Rectal smooth muscle tissue (tissue), 1 donor: ENCODE results near the gene SLC25A51.
A peak's percentile ranks its signal among the peaks of the same experiment; 100 is the strongest.
"Not testable (repeated sequence)": the region's sequence is repeated elsewhere in the genome, so short reads cannot be mapped to it uniquely, and the experiment has no call there.

Source experiments
- H3K27ac ChIP-seq: one replicate; pipeline ENCODE4 v1.7.0; 2013; ENCODE audit warnings: low read depth, low read length, inconsistent platforms
- H3K27me3 ChIP-seq: one replicate; pipeline ENCODE4 v1.7.0; 2013; ENCODE audit warnings: low read length; ENCODE audit not compliant: control insufficient read depth, insufficient read depth
- H3K36me3 ChIP-seq: one replicate; pipeline ENCODE4 v1.7.0; 2013; ENCODE audit warnings: low read length; ENCODE audit not compliant: control insufficient read depth, insufficient read depth
- H3K4me1 ChIP-seq: one replicate; pipeline ENCODE4 v1.7.0; 2013; ENCODE audit warnings: low read length; ENCODE audit not compliant: control insufficient read depth, insufficient read depth
- H3K4me3 ChIP-seq: one replicate; pipeline ENCODE4 v1.7.0; 2013; ENCODE audit warnings: low read length
- H3K9ac ChIP-seq: one replicate; pipeline ENCODE4 v1.7.0; 2013; ENCODE audit warnings: low read length

Gene SLC25A51

DNA sequence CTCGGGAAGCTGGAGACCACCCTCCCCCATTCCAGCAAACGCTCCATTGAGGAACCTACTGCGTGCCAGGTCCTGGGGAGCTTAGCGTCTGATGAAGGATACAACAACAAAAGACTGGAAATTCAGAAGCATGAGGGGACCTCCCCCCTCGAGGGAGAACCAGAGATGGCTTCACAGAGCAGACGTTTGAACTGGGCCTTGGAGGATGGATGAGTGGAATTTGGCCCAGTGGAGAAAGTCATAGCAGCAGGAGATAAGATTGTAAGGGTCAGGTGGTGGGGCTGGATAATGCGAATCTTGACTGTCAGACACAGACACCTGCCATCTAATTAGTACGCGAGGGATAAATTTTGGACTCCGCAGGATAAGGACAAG, 1.2 kb upstream of the SLC25A51 start:
- Histone ChIP-seq H3K9ac (no peak overlapping the region), H3K36me3 (no peaks in the 10 kb centered on the region), H3K27me3 (no peaks in the 10 kb centered on the region), H3K4me1 (peaks cover 13% of the 10 kb centered on the region), H3K27ac (peak overlapping the region; percentile 81), H3K4me3 (peak overlapping the region; percentile 71)

DNA sequence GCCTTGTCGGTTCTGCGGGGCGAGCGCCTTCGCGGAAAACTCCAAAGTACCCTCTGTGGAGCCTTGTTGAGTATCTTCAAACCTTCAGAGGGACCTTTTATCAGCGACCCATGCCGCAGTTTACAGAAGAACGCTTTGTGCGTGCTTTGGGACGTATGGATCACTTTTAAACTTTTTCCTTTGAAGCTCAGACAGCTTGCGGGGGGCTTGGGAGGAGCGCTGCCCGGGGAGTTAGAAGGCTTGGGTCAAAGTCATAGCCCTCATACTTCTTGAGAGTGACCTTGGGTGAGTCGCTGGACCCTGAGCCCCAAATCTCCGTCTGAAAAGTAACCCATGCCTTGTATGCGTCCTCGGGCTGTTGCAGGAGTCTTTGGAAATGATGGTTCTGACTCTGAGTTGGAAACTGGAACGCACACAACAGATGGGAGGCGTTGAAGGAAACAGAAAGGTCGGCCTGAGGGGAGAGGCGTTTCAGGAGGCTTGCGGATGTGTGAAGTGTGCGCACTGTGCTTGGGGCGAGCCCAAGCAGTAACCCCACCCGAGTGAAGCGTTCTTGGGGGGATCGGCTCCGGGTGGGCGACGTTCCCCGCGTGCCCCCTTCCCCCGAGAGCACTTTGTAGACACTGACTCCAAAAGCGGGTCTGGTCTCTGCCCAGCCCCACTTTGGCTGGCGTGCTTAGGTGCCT, 661 bp upstream of the SLC25A51 start:
- no peaks in the 10 kb centered on the region for H3K27me3 ChIP-seq
- peak overlapping the region; percentile 81 for H3K27ac ChIP-seq
- peak overlapping the region; percentile 58 for H3K9ac ChIP-seq
- H3K4me3 ChIP-seq, result peak overlapping the region; percentile 71
- no peaks in the 10 kb centered on the region for H3K36me3 ChIP-seq
- H3K4me1 ChIP-seq, result peaks cover 13% of the 10 kb centered on the region

DNA sequence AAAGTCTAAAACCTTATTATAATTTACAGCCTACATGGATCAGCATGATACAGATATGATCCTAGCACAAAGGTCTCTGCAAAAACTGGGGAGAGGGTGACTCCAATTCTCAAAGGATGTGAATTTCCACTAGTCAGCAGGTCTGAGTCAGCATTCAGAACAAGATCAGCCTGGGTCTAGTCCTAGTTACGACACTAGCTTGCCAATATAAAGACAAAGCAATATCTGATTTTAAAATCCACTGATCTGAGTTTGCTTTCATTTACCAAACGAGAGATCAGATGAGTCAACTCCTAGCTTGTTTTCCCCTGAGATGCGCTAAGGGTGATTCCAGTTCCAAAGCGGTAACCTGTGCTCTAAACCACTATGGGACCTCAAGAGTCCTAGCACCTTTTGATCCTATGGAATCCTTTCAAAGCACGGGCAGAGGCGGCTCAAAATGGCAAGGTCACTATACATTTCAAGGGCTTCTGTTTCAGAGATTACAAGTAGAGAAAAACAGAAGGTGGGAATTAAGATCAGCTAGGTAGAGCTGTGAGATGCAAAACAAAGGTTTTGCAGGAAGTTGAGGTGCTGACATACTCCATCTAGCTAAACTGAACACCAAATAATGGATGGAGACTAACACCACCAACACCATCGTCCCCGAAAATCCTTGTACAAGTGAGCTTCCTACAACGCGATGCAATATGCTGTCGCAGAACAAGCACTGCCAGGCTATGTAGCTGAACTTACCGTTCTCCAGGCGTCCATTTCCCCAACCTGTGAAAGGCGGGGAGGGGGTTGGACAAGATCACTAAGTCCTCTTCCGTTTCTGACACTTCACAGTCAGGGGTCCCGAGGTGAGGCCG, 906 bp downstream of the SLC25A51 start:
- Histone ChIP-seq H3K27ac (peak overlapping the region; percentile 81), H3K27me3 (no peaks in the 10 kb centered on the region), H3K4me1 (peaks cover 13% of the 10 kb centered on the region), H3K9ac (peak overlapping the region; percentile 76), H3K36me3 (no peaks in the 10 kb centered on the region), H3K4me3 (peak overlapping the region; percentile 71)

DNA sequence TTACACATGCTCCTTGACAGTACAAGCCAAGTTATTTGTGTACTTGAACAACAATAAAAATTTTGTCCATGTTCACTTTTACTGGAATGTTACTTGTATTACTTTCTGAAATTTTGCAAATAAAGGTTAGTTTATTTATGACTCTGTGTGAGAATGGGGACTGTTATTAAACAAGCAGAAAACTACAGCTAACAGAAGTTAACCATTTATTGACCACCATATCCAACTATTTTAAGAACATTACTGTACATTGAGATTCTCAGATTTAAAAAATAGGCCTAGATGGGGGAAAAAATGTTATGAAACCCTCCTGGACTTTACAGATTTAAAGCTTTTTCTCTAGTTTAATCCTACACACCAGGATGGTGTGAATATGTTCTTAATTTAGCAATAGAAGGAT, 1.8 kb downstream of the SLC25A51 start:
- H3K27ac ChIP-seq, result no peak overlapping the region
- no peaks in the 10 kb centered on the region for H3K27me3 ChIP-seq
- peaks cover 3% of the 10 kb centered on the region for H3K36me3 ChIP-seq
- H3K4me1 ChIP-seq, result peaks cover 13% of the 10 kb centered on the region
- no peak overlapping the region for H3K9ac ChIP-seq
- no peak overlapping the region for H3K4me3 ChIP-seq

DNA sequence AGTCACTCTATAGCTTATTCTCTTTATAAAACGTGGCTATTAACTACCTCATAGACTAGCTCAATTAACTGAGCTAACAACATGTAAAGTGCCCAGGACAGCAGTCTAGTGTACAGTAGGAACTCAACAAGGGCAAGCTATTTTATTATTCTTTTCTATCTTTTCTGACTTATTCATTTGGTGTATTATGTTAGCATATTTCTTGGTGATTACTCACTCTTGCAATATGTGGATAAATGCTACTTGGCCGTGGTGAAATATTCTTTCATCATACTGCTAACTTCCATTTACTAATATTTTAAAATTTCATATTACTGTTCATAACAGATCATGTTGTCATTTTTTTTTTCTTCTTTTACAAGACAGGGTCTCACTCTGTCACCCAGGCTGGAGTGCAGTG, 4.9 kb downstream of the SLC25A51 start:
- H3K9ac ChIP-seq, result no peak overlapping the region
- H3K27me3 ChIP-seq, result no peaks in the 10 kb centered on the region
- H3K27ac ChIP-seq, result no peak overlapping the region
- H3K36me3 ChIP-seq, result peaks cover 6% of the 10 kb centered on the region
- no peak overlapping the region for H3K4me3 ChIP-seq
- H3K4me1 ChIP-seq, result peaks cover 10% of the 10 kb centered on the region

DNA sequence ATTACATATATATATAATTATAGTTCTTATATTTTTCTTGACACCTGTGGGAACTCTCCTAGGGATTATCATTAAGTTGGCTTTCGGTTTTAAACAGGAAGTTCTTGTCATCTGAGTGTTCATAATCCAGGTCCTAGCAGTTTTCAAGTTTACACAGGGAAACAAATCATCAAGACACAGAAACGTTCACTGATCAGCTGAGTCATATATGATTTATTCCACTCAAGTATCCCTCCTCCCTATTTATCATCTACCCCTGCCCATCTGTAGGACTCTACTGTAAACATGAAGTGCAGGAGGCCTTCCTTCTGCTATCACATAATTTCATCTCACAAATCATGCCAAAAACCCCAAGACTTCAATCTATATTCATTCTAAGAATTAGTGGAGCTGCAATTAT, 6.3 kb downstream of the SLC25A51 start:
- Histone ChIP-seq H3K36me3 (peaks cover 8% of the 10 kb centered on the region), H3K27ac (no peak overlapping the region), H3K27me3 (no peaks in the 10 kb centered on the region), H3K9ac (no peak overlapping the region), H3K4me3 (no peak overlapping the region), H3K4me1 (peaks cover 3% of the 10 kb centered on the region)

DNA sequence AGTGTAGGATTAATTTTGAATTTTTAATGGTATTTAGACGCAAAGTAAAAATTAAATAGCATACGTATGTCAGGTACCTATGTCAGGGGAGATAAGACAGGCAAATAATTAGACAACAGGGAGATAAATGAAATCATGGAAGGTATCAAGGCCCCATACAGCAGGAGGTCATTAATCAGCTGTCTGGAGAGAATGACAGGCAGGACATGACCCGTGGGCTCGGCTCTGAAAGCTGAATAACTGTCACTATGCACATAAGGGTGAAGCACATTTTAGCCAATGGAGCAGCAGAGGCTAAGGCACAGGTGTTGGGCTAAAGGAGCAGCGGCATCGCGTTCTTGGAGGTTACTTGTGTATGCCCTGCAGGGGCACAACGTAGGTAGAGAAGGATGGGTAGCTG, 11.9 kb downstream of the SLC25A51 start:
- no peak overlapping the region for H3K27ac ChIP-seq
- no peaks in the 10 kb centered on the region for H3K4me1 ChIP-seq
- no peaks in the 10 kb centered on the region for H3K27me3 ChIP-seq
- H3K36me3 ChIP-seq, result peaks cover 7% of the 10 kb centered on the region
- H3K4me3 ChIP-seq, result no peak overlapping the region
- no peak overlapping the region for H3K9ac ChIP-seq

DNA sequence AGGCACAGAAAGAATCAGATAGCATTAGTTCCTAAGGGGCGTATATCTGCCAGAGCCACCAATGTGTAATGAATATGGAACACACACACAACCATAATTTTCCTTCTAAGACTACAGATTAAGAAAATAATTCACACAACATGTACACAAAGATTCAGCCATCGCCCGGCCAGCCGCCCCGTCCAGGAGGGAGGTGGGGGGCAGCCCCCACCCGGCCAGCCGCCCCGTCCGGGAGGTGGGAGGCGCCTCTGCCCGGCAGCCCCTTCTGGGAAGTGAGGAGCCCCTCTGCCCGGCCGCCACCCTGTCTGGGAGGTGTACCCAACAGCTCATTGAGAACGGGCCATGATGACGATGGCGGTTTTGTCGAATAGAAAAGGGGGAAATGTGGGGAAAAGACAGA, 12.9 kb downstream of the SLC25A51 start:
- not testable (repeated sequence) for H3K9ac ChIP-seq, H3K27ac ChIP-seq, H3K36me3 ChIP-seq, H3K27me3 ChIP-seq, H3K4me3 ChIP-seq, H3K4me1 ChIP-seq

DNA sequence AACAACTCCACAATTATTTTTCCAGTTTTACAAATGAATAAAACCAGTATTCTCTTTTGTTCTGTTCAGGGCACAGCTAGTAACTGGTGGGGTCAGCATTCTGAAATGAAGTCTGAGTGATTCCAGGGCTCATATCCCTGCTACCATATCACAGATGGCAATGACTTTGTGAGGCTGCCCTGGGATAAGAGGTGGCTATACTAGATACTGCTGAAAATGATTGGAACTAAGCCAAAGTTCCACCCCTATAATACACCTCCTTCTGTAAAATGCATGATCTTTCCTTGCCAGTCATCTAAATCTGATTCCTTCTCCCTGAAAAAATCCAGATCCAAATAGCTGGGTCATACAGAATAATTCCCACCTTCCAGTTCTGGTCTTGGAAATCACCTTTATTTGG, 14.4 kb downstream of the SLC25A51 start:
- Histone ChIP-seq H3K27ac (no peak overlapping the region), H3K36me3 (peaks cover 11% of the 10 kb centered on the region), H3K9ac (no peak overlapping the region), H3K4me3 (no peak overlapping the region), H3K4me1 (no peaks in the 10 kb centered on the region), H3K27me3 (no peaks in the 10 kb centered on the region)

DNA sequence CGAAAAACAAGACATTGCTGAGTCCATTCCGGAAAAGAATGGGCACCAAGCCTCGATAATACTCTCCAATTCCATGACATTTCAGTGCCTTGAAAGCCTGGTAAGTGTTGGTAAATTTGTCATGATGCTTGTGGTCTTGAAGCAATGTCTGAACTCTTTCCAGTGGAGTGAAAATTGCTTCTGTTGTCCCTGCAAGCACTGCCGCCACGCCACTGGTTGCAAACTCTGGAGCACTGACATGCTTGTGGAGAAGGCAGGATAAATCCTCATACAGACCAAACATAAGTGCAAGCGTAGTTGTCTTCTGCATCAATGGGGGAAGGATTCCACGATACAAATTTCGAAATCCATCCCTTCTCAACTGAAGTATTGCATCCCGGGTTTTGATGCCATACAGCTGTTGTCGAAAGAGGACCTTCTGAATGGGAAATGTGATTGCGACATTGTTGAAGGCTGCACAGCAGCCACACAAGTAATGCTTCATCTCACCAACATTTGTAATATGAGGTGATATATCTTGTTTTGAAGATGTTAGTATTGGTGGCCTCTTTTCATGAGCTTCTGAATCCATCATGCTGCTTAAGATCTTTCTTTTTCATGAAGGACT, 15.8 kb downstream of the SLC25A51 start:
- not testable (repeated sequence) for H3K36me3 ChIP-seq, H3K27me3 ChIP-seq, H3K4me3 ChIP-seq, H3K27ac ChIP-seq, H3K9ac ChIP-seq, H3K4me1 ChIP-seq

DNA sequence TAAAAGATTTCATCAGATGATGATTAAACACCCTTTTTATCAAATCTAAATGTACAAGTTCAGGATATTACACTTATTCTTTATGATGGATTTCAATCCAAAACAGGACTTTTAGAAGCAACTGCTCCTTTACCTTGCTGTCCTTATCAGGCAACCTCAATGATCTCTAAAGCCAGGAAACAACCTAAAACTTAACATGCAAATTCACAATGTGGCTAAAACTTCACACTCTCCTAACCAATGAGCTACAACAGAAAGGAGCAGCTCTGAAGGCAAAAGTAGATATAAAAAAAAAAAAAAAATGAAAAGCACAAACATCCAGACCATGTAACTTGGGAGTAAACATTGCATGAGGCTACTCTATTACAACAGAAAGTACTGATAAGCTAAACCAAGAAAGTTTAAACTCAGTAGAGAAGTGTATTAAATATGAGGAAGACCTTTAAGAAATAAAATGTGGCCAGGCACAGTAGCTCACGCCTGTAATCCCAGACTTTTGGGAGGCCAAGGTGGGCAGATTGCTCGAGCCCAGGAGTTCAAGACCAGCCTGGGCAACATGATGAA, 22.9 kb downstream of the SLC25A51 start:
- H3K4me3 ChIP-seq, result no peak overlapping the region
- H3K36me3 ChIP-seq, result peaks cover 5% of the 10 kb centered on the region
- H3K27me3 ChIP-seq, result no peaks in the 10 kb centered on the region
- no peak overlapping the region for H3K9ac ChIP-seq
- no peak overlapping the region for H3K27ac ChIP-seq
- no peaks in the 10 kb centered on the region for H3K4me1 ChIP-seq

DNA sequence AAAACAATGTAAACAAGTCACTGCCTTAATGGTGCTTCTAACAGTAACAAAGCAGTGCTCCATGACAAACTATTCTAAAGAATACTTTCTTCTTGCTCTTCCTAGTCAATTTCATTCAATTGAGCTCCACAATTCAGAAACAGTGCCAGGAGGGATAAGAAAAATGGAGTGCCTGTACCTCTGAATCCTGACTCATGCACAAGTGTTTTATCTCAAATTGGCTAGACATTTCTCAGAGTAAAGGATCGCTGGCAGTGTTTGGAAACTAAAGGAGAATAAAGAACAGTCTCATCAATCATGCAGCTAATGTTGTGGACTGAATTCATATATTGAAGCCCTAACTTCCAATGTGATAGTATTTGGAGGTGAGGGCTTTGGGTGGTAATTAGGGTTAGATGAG, 27.6 kb downstream of the SLC25A51 start:
- H3K27ac ChIP-seq, result no peak overlapping the region
- H3K36me3 ChIP-seq, result peaks cover 3% of the 10 kb centered on the region
- H3K9ac ChIP-seq, result no peak overlapping the region
- no peaks in the 10 kb centered on the region for H3K4me1 ChIP-seq
- H3K27me3 ChIP-seq, result no peaks in the 10 kb centered on the region
- H3K4me3 ChIP-seq, result no peak overlapping the region
